HG03103 (cell line): ENCODE results near the gene CRKL.

Source experiments
- ATAC-seq: cut with Tn5 transposase; IDR thresholded peaks from one replicate; pipeline ENCODE4 v1.9.1; 2021; ENCODE audit warnings: low read depth; ENCODE audit not compliant: unreplicated experiment

CRKL gene

DNA sequence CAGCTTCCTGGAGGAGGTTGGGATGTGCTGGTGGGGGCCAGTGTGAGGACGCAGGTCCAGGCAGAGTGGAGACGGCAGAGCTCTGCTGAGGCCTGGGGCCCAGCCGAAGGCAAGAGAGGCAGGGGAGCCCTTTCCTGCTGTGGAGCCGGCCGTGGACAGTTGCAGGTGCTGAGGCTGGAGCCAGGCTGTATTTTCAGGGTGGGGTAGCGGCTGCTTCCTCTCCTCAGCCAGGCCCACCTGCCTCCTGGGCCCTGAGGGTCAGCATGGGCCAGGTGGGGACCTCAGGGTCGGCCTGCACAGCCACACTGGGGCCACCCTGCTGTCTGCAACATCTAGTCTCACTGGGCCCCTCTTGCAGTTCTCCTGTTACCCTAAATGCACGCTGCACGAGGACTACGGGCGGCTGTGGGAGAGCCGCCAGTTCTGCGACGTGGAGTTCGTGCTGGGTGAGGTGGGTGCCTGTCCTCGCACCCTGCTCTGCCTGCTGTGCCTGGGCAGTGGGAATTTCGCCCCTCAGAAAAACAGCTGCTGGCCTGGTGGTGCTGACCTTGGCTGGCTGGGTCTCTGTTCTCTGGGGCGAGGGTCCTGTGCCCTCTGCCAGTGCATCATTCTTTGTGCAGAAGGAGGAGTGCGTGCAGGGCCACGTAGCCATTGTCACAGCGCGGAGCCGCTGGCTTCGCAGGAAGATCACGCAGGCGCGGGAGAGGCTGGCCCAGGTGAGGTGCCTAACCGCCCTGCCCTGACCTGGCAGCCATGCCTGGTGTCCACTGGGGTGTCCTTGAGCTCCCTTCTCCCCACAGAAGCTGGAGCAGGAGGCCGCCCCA is 76.3 kb downstream of the CRKL start:
- ATAC-seq, result no peak

DNA sequence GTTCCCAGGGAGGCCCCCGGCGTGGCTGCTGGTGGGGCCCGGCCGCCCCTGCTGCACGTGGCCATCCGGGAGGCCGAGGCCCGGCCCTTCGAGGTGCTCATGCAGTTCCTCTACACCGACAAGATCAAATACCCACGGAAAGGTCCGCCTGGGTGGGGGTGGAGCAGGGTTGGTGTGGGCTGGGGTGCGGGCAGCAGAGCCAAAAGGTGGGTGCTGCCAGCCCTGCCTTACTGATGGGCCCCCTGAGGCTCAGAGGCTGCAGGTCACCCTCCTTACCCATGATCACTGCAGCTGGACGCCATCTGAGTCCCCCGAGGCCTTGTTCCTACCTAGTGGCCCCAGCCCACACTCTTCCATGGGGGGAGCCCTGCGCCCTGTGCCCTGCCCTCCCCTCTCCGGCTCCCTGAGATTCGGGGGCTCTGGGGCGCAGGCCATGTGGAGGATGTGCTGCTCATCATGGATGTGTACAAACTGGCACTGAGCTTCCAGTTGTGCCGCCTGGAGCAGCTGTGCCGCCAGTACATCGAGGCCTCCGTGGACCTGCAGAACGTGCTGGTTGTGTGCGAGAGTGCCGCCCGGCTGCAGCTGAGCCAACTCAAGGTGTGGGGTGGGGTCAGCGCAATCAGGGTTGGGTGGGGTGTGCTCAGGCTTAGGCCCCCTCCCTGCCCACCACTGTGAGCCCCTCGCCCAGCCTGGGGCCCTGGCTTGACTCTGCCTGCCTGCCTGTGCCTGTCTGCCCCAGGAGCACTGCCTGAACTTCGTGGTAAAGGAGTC is 77.1 kb downstream of the CRKL start:
- ATAC-seq, result no peak

DNA sequence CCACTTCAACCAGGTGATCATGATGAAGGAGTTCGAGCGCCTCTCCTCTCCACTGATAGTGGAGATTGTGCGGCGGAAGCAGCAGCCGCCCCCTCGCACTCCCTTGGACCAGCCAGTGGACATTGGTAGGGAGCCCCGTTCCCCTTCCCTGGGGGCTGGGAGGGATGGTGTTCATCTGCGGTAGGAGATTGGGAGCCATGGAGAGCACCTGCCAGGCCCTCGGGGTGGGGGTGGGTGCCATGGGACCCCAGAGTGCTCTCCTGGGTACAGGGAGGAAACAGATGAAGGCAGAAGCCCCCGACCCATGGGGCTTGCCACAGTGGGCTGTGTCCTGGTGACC is 77.7 kb downstream of the CRKL start:
- no peak for ATAC-seq

DNA sequence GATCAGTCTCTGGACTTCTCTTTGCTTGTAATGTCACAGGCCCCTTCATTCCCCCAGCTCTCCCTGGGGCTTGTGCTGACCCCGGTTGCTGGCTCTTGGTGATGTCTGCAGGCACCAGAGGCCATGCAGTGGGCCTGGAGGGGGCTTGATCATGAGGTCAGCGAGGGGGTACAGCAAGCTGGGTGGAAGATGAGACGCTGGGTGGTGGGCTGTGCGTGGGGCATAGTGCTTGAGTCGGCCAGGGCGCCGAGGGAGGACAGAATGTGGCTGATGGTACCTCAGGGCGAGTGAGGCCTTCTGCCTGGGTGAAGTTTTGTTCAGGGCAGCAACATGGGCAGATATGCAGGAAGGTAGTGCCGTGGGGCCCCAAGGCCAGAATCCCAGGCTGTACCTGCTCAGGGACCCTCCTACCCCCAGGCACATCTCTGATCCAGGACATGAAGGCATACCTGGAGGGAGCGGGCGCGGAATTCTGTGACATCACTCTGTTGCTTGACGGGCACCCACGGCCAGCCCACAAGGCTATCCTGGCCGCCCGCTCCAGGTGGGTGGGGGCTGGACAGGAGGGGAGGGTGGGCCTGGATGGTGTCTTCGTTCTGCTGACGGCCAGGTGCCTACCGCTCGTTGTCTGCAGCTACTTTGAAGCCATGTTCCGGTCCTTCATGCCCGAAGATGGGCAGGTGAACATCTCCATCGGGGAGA is 78.3 kb downstream of the CRKL start:
- ATAC-seq, result no peak

DNA sequence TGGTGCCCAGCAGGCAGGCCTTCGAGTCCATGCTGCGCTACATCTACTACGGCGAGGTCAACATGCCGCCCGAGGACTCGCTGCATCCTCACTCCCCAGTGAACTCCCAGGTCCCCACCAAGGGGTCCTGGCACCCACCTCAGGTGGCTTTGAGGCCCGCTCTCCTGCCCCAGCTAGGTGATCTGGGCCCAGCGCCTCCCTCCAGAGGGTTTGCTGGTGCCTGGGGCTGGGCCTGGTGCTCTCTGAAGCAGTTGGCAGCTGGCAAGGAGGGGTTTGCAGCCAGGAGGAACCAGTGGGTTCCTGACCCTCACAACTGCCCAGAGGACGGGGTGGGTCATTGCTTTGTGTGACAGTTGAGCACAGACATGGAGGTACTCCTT is 78.8 kb downstream of the CRKL start:
- no peak for ATAC-seq

DNA sequence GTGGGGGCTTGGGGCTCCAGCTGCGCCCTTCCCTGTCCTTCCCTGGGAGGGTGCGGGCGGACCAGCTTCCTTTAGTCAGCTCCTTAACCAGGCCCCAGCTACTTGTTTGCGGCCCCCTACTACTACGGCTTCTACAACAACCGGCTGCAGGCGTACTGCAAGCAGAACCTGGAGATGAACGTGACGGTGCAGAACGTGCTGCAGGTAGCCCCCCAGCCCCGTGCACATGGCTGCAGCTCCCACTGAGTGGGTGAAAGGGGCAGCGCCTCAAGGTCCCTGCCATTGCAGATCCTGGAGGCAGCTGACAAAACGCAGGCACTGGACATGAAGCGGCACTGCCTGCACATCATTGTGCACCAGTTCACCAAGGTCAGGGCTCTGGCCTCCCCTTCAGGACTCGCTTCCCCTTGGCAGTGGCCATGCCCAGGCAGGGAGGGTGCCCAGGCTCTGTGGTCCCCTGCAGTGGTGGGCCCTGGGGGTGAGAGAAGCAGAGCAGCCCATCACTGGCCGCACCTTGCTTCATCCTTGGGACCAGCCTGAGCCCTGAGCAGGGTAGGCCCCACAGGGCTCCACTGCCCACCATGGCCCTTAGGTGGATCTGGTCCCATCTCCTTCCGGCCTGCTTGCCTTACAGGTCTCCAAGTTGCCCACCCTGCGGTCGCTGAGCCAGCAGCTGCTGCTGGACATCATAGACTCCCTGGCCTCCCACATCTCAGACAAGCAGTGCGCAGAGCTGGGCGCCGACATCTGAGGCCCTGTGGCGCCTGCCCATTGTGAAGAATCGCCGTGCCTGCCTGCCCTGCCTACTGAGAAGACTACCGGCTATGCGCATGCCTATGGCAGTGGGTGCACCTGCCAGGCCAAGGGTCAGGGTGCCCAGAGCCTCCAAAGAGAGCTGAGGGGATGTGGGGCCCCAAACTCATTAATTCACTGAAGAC is 79.7 kb downstream of the CRKL start:
- no peak for ATAC-seq

DNA sequence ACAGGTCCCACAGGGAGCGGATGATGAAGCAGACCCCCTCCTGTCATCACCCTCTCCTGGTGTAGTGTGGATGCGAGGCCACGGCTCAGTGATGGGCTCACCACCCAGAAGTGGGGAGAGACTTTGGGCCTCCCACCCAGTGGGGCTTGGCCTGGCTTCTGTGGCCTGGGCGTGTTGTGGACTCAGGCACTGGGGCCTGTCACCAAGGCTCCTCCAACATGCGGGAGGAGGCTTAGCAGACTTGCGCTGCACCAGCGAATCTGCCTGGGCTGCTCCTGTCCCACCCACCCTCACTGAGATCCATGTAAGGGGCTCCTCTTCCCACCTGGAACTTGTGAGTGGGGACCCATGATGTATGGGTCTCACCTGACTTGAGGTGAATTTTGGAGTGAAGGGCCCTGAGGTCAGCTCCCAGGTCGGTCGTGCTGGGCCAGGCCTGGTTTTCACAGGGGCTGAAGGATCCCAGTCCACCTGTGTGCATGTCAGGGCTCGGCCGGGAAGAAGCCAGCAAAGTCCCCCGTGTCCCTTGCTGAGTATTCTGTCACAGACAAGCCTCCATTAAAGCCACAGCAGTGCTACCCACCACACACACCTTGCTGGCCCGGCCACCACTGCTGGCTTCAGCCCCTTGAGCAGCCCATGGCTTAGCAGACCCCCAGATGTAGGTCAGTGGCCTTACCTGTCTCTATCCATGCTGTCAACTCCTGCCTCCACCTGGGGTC is 80.5 kb downstream of the CRKL start:
- no peak for ATAC-seq

DNA sequence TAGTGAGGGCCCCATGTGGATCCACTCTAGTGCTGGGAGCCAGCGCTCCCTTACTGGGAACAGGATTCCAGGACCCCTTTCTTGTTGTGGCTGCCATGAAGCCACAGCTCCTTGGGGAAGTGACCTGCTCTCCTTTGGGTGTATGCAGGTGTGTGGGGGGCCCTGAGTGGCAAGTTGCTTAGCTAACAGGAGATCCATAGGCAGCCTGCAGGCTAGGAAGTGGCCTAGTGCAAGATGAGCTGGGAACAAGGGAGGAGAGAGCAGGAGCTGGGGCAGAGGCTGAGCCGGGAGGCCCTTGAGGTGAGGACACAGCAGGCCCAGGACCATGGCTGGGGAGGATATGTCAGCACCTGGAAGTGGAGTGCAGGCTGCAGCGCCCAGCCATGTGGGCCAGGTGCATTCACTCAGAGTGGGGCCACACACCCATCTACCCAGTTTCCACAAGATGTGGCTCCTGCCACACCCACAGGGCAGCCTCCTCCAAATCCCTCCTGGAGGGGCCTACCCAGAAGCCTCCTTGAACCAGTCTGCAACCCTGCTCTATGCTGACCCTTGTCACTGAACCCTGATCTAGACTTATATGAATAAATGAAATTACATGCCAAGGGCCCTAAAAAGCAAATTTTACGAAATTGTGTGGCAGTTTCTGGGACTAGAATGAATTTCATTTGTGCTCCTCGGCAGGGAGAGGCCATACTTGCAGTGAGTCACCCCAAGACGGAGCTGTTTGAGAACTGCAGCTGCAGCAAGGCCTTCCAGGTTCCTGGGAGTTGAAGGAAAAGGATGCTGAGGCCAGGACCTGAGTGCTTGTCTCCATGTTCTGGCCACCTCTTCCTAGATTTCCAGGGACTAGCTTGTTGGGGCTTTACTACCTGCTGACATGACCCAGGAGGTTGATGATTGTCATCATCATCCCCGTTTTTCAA is 81.5 kb downstream of the CRKL start:
- ATAC-seq, result no peak

DNA sequence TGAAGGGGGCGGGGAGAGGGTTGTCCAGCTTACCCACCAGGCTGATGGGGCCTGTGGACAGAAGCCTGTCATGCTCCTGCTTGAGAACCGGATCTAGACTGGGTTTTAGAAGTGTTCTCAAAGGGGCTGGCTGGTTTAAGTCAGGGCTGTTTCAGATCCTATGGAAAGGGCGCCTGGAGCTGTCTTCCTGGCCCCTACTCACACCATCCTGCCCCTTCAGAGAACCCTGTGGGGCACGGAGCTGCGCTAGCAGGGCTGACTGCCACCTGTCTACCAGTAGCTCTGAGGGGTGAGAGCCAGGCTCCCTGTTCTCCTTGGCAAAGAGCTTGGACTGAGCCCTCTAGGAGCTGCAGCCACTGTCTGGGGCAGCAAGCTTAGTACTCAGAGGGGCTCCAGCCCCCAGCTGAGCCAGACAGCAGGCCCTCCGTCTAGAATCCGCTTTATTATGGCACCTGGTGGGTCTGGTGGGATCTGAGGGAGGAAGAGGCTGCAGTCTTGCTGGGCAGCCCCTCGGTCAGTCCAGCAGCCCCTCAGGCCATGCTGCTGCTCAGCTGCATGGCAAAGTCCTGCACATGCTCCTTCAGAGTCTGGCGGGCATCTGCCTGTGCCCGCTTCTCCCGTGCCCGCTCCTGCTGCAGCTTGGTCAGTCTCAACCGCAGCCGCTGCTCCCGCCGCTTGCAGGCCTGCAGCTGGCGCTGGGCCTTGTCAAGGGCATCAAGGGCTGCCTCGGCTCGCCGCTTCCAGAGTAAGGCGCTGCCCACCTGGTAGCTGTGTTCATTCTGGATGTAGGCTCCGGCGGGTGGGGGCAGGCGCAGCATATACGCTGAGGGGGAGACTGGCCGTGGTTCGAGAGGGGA is 82.4 kb downstream of the CRKL start:
- no peak for ATAC-seq

DNA sequence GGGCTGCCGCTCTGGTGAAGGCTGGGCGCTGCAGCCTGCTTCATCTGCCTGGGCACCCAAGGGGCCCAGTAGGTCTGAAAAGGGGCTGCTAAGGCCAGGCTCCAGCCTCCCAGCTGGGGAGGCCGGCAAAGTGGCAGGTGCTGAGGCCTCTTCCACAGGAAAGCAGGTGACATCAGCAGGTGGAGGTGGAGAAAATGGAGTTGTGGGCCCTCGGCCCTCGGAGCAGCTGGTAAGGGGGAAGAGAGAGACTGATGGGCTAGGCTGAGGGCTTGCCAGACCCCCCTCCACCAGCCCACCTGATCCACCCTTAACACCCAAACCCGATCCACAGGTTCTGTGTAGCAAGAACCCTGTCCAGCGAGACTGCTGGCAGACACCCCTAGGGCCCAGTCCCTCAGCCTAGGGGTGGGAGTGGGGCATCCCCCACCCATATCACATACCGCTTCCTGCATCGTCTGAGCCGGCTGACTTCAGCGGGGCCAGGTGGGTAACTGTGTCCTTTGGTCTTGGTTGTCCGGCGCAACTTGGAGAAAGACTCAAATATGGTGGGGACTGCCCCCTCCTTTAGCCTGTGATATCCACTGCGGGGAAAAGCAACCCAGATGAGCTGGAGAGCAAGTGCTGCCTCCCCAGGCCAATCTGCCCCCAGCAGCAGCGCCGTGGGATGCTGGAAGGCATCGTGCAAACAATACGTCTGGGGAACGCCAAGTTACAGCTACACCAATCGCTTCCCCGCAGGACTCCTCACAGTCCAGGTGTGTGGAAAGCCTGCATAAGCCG is 83.2 kb downstream of the CRKL start:
- no peak for ATAC-seq

DNA sequence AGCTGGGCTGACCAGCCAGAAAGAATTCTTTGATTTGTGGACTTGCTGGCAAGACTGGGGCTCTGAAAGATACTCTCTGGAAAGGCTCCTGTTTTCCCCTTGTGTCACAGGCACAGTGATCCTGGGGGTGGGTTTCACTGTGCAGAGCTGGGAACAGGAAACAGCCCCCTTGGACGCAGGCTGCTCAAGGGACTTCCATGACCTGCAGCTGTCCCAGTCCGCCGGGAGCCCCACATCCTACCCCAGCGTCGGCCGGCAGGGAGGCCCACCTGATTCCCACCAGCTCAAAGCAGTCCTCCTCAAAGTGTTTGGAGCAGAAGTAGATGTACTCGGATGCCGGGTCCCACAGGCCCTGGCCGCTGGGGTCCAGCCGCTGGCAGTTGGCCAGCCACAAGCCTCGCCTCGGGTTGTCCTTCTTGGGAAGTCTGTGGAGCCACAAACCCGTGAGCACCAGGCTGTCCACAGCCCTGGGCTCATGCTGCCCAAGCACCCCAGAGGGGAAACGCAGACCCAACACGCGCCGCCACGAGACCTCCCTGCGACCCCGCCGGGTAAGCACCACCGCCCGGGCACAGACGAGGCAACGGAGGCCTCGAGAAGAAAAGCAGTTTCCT is 83.9 kb downstream of the CRKL start:
- no peak for ATAC-seq

DNA sequence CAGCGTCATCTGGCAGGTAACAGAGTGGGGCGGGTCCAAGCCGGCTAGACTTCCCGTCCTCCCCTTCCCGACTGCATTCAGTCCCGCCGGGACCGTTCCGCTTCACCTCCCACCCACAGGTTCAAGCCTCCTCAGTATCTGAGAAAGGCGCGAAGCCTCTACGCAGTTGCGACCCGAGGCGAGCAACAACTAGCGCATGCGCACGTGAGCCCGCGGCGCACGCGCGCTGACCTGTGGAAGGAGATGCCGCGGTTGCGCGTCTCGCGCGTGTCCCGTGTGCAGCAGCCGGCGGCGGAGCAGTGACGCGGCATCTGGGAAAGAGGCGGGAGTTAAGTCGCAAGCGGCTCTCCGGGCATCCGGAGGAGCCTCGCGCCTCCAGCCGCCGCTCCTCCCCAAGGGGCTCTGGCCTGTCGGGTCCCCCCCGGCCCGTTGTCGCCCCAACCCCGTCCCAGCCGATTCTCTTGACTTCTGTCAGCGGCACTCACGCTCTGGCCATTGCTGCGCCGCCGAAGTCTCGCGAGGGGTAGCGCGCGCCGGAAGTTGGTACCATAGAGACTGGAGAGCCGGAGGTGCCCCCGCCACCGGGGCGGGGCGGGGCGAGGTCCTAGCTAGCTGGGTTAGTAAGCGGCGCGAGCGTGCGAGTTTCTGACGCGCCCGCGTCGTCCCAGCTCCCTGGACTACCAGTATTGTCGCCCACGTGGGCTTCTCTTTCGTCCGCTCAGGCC is 84.6 kb downstream of the CRKL start, which contains the start of gene THAP7:
THAP7 (minus strand) TSS at position 518 of the 725 bp plus-strand sequence; CDS start at position 311, 207 bp downstream.
- ATAC-seq, result peak; percentile 88
